Left hindlimb (tissue), 1 donor: ENCODE data around the gene CDH23.
A peak's percentile ranks its signal among the peaks of the same experiment; 100 is the strongest.

Experiments used
- DNase-seq: peaks from one replicate; pipeline ENCODE4 v3.0.0-alpha.2; 2018

Gene CDH23

DNA sequence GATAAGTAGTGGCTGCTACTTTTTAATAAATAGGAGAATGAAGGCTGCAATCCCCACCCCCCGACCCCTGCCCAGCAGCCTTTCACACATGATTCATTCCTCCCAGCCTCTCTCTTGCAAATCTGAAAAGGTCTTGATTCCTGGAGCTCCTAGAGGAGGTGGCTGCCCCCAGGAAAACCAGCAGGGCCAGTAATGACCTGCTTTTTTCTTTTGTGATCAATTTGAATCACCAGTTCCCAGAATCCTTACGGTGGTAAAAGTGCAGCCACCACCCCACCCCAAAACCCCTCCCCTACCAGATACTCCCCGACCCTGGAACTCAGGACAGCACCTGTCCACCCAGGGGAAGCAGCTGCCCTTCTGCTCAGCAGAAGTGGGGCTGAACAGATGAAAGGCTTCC lies 213.9 kb downstream of the CDH23 start:
- DNase-seq = no peak

DNA sequence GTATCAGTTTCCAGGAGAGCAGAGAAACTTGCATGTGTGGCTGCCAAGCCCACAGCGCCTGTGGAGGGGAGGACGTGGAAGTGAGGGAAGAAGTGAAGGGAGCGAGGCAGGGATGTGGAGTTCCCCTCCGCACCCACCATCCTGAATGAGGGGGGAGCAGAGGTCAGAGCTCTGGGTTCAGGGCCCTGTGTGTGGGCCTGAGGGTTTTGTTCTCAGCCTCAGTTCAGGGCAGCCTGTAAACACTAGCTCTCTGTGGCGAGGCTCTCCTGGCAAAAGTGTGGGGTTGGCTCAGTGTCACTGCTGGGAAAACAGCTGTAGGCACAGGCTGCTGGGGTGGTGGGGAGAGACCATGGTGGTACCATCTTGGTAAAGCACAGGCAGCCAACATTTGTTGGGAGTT lies 214.4 kb downstream of the CDH23 start:
- no peak for DNase-seq

DNA sequence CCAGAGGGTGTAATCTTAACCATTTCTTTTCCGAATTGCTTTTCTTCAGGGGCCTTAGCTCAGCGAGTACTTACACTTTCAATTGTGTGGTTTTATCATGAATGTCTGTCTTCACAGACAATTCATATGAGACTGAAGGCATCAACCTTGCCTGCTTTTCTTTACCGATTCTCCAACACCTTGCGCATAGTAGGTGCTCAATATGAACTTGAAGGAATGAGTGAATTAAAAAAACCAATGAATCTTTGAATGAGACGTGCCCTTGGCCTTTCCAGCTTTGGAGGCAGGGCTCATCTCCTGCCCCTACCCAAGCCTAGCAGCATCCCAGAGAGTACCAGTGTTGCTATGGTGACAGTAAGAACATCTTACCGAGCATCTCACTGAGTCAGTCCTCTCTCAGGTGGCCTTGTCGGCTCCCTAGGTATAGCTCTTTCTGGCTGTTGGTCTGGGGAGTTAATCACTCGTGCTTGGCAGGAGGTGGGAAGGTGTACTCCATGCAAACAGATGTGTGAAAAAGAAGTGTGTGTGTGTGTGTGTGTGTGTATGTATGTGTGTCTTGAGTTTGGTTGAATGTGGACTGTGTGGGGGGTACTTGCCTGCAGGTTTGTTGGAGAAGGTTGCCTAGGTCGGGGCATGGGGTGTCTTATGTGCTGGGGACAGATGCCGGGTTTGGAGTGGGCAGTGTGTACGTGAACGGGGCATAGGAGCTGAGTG lies 215.1 kb downstream of the CDH23 start:
- no peak for DNase-seq

DNA sequence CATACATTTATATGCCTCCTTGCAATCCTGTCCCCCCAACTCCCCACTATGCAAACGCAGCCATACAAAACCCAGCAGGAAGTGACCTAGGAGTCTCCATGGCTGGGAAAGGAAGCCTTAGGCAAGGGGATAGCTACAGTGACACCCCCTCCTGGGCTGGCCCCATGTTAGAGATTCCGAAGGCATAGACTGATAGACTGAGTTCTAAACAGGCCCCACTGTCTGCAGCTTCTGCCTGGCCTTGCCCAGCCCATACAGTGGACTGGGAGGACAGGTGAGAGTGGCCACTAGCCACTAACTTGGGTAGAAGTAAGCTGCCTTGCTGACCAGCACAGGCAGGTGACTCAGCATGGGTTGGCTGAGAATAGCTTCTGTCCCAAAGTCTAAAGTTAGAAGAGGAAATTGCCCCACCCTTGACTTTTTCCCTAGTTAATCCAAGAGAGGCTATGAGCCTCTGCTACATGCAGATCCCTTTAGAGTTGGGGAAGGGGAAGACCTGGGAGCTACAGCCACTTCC lies 216.6 kb downstream of the CDH23 start:
- DNase-seq = no peak

DNA sequence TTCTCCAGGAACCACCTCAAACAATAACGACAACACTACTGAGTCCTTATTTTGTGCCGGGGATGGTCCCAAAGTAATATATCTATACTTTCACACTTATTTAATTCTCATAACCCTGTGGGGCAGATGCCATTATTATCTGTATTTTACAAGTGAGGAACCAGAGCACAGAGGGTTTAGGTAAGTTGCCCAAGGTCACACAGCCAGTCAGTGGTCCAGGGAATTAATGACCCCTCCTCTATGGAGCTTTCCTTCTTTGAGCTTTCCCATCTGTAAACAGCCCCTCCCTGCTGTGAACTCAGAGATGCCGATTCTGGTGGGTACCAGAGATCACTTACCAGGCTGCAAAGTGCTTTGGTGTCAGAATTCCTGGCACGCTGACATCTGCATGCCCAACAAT lies 217.2 kb downstream of the CDH23 start:
- no peak for DNase-seq

DNA sequence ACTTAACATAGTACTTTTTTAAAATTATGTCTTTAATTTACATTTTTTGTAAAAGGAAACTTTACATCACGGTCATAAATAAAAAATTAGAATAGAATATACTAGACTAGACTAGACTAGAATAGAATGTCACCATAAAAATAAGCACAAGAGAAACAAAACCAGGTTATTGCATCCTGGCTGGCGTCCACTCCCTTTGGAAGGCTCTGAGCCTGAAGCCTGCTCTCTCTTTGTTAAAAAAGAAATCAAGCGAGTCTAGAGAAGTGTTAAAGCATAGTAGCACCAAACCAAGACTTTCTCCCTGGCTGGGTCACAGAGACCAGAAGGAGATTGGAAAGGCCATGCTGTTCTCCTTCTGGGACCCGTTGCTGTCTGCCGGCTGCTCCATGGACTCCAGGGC lies 218.2 kb downstream of the CDH23 start:
- no peak for DNase-seq

DNA sequence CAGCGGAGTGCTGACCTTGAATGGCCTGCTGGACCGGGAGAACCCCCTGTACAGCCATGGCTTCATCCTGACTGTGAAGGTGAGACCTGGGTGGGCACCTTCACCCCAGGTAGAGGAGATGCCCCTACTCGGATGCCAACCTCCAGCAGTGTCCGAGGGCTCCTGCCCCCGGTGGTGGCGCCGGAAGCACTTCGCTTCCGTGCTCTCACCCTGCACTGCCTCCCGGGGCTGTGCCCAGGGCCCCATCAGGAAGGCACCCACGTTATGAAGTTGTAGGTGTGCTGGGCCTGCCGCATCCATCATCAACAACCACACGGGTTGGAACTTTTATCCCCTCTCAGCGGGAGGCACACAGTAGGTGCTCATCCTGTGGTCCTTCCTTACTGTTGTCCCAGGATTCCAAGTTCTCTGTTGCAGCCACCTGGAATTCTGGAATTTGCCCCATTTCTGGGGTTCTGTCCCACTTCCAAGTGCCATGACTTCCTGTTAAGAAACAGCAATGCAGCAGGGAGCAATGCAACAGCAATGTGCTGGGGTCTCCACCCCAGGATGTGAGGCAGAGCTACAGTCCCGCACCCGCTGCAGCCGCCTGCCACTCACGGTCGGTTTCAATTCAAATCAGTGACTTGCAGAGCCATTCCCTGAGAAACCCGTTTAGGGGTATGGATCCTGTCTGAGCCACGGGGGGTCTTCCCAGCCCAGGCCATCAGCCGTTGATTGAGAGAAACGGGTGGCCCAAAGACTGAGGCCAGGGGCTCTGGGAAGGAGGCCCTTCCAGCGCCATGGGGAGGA lies 219.0 kb downstream of the CDH23 start:
- no peak for DNase-seq

DNA sequence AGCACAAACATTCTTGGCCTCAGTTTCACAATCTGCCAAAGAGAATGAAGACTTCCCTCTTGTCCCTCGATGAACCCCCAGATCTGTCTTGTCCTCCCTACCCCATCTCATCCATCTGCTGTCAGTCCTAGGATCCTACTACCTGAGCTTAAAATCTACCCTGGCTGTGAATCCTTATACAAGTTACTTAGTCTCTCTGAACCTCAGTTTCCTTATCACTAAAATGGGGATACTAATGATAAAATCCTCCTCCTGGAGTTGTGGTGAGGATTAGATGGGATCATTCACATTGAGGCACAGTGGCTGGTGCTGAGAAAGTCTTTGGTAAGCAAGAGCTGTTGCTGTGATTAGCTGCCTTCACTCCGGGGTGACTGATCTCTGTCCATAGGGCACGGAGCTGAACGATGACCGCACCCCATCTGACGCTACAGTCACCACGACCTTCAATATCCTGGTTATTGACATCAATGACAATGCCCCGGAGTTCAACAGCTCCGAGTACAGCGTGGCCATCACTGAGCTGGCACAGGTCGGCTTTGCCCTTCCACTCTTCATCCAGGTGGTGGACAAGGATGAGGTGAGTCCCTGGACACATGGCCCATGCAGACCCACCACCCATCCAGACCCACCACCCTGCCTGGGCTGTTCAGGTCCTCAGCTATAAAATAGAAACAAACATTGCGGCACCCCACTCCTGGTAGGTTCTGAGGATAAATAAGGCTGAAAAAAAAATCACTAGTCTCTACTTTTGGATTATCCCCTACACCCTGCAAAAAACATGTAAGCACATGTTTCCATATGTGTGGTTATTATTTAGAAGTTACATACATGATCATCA lies 220.3 kb downstream of the CDH23 start:
- DNase-seq = no peak

DNA sequence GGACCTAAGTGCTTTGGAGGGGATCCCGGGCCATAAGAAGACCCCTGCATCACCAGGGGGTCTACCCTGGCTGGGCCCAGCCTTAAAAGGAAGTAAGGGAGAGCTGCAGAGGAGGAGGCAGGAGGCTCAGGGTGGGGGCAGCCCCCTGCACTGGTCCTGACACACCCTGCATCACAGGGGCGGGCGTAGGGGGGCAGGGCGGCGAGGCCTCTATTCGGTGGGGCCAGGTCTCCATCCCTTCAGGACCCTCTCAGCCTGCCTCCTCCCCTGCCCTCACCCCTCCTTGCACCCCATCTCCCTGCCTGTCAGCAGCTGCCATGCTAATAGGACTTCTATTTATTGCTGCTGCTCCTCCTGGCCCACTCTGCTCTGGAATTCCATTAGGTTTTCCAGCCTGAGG lies 221.5 kb downstream of the CDH23 start:
- DNase-seq = no peak

DNA sequence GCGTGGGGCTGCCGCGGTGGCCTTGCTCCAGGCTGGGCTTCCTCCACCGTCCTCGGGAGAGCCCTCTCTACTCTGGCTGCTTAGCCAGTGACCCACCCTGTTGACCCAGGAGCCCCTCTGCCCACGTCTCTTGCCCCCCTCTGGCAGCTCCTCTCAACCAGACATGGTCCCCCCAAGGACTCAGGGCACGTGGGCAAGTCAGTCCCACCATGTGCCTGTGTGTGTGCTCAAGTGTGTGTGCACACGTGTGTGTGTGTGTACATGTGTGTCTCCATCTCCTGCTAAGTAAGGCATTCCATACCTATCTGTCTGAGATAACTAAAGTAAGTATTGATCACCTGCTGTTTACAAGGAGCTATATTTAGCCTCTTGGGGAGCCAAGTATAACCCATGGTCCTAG lies 221.9 kb downstream of the CDH23 start:
- DNase-seq = no peak

DNA sequence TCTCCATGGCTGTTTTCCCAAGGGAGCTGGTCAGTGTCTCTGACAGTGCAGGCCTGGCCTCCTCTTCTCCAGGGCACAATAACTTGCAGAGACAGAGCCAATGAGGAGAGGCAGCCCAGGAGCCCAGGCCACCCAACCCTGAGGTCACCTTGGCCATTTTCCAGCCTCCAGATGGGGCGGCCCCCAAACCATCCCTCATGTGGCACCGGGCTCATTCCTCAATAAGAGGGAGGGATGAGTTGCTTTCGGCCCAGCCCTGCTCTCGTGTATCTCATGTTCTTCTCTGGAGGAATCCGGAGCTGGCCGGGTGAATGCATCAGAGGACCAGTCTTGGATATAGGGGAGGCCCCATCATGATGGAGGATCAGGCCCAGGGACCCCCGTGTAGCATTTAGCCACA lies 223.9 kb downstream of the CDH23 start:
- DNase-seq = no peak

DNA sequence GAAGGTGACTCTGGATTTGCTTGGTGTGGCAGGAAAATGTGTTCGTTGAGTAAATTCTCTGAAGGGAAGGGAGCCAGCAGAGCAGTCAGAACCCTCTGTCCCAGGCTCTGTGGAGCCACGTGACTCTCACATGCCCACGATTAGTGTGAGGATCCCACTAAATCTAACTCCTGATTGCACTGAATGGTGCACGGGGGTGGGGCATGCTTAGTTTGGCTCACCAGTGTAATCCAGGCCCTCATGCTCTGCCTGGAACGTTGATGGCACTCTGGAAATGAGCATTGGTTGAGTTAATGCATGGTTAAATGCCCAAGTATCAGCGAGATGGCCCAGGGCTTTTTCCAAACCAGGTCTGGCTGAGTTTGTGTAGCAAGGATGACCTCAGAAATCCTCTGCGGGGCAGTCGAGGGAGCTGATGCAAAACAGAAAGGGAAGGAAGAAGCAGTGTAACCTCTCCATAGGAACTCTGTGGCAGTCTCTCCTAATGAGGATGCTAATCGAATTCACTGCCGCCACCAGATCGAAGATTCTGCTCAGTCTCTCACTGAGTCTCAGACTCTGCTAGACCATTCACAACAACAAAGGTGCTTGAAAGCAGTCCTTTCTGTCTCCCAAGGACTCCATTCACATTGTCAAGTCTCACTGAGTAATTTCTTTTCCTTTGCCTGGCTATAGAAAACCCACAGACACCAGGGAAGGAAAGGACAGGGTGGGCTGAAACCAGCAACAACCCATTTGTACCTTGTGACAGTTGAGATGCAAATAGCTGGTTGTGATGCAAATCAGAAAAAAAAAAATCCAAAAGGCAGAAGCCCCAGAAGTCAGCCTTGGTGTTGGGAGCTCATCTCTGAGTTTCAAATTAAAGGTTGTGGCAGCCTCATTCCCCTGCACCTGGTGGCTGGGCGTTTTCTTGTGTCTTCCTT lies 224.8 kb downstream of the CDH23 start:
- no peak for DNase-seq

DNA sequence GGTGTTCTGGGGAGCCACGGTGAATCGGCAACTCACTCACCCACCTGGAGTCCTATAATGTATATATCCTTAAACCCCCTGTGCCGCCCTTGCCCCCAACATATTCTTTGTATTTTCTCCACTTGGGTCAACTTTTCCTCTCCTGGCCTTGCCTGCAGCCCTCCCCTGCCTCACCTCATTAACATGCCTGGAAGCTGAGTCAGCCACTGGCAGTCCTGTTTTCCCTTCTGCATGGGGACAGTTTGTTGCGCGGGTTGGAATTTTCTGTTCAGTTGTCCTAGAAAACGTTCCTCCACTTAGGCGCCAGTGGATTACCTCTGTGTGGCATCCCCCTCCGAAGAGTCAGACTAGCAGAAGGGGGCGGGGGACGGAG lies 225.4 kb downstream of the CDH23 start:
- peak; percentile 74 for DNase-seq

DNA sequence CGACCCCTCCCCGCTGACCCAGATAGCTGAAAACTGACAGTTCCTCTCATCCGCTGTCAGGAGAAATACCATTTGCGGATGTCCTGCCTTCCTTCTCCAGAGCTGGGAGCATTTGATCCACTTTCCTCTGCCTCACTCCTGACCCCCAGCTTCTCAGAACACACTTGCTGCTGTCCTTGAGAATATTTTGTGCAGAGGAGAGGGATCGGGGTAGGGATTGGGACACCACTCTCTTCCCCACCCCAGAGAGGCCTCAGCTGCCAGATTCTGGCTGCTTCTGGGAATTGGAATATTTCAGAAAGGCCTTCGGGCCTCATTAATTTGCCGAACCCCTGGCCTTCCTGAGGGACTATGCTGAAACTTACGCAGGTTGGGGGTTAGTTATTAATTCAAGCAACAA lies 225.9 kb downstream of the CDH23 start:
- no peak for DNase-seq

DNA sequence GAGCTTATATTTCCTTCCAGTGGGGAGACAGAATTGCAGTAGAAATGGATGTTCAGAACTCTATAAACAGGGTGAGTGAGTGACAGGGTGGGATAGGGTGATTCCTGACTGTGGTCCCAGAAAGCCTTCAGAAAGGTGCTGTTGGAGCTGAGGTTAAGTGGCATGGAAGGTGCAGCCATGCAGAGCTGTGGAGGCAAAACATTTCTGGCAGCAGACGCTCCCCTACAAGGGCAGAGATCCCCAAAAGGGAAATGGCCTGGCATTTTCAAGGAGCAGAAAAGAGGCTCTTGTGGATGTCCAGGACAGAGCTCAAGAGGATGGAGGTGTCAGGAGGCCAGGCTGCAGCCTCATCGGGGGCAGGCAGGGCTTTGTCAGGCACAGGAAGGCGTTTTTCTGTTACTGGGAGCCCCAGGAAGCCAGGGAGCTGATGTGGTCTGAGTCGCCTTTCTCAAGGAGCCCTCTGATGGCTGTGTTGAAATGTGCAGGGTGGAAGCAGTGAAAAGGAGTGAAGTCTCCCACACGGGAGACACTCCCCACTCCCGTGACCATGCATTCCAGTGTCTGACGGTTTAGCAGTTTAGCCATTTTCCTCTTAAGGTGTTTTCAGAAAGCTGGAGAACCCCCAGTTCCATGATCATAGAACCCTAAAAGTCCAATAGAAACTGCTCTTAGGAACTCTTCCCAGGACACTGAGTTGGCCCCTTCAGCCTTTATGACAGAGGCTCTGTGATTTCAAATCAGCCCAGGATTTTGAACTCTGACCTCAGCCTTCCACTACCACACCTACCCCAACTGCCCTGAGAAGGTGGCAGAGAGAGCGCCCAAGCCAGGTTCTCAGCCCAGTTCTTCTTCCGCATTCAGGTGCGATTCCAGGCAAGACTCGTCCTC lies 226.6 kb downstream of the CDH23 start:
- no peak for DNase-seq

DNA sequence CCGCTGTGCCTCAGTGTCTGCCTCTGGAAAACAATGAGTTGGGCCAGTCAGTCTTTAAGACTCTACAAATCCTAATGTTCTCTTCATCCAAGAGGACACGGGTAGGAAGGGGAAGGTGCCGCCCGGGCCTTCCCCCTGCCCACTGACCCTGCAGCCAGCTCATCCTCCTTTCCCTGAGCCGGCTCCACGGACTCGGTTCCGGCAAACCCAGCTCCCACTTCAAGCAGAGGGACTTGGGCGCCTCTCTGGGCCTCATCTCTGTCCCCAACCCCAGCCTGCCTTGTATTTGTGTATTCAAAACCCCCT lies 227.2 kb downstream of the CDH23 start:
- no peak for DNase-seq

DNA sequence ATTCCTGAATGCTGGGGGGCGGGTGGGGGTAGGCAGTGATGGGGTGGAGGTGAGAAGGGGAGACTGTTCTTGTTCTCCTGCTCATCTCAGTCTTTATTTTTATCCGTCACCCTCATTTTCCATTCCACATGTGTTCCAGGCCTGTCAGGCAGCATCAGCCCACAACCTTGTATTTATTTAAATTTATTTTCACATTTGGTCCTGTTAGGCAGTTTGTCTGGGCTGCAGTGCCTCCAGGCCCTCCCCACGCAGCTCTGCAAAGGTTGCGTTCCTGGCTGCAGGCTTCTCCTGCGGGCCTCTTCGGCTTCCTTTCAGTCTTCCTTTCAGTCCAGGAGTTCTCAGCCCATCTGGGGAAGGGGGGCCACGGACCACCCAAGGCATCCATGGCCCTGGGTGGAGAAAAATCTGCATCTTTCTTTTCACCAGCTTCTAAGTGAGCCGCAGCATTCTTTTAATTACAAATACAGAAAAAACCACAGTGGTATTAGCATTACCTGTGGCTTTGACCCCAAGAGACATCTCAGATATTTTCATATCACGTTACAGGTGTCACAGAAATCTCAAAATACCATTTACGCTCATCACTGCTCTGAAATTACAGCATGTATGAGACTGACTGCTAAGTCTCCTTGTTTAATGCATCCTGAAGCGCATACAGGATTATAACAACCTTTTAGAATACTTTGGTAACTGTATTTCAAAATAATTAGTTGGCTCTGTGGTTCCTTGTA lies 228.9 kb downstream of the CDH23 start:
- no peak for DNase-seq

DNA sequence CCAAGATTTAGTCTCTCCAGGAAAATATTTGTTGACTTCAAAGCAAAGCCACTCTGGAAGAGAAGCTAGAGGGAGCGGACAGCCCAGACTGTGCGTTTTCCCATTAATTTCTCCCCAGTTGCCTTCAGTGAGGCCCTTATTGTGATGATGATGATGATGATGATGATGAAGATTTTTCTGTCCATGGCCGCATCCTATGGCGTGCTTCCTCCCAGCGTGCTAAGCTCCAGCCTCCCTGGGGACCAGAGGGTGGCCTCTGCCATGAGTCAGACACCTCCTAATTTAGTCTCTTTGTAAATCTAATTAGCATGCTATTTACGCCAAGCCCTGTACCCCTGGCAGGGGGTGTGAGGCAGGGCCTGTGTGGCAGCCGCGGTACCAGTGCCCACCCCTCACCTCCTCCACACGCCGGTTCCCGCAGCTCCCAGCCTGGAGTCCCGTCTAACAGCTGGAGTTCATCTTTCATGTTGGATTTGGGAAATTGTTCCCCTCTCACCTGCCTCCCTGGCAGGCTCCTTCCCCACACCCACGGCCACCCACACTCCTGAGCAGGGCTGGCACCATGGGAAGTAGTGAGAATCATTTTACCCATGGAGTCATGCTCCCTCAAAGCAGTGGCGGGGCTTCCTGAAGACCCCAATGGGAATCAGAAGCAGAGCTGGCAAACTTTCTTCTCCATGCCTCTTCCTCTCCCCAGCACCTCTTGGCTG lies 230.7 kb downstream of the CDH23 start:
- DNase-seq = no peak

DNA sequence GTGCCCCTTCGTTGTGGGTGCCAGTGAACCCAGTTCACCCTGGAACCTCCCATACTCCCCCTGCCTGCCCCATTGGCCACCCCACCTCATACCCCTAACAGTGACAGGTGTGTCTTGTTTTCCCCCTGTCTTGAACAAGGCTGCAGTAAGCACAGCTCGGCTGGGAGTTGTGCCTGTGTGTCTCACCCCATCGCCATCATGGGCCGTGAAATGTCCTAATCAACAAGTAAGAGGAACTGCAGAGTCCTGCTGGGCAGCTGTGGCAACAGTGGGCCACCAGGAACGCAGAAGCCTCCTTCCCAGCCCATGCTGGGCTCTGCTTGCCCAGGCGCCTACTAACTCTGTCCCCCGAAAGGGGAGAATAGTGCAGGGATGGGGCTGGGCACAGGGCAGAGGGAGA lies 231.2 kb downstream of the CDH23 start:
- DNase-seq = no peak

DNA sequence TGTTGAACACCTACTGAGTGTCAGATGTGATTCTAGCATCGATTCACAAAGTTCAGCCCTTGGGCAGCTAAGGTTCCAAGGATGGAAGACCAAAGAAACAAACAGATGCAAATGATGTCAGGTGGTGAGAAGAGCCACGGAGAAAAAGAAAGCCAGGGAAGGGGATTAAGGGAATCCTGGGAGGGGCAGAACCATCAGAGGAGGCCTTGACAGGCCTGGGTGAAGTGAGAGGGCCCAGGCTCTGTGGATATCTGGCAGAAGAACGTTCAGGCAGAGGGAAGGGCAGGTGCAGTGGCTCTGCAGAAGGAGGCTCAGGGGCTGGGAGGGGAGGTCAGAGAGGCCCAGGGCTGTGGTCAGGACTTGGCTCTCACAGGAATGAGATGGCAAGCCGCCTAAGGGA lies 232.4 kb downstream of the CDH23 start:
- DNase-seq = no peak
